Smooth muscle cell (in vitro differentiated cells): ENCODE results near the gene FGF12. TPM values are rescaled to one million over a fixed set of nuclear protein-coding genes. Genes with fewer than 3 reads are reported as not detected.

ENCODE experiments used
- DNase-seq: peaks from one replicate; lab custom pipeline; 2025; ENCODE audit not compliant: unreplicated experiment; lab: John Stamatoyannopoulos, UW
- H2AFZ ChIP-seq: fragments of 200-600 bp; sonication (generic); 2 replicates; pipeline ENCODE4 v1.6.0; 2016; ENCODE audit warnings: antibody characterized with exemption, low read depth, mild to moderate bottlenecking
- H3F3A ChIP-seq: fragments of 200-600 bp; sonication (generic); 2 replicates; pipeline ENCODE4 v1.6.0; 2017; ENCODE audit warnings: antibody characterized with exemption, low read depth
- H3K27ac ChIP-seq: fragments of 200-600 bp; sonication (generic); 2 replicates; pipeline ENCODE4 v1.5.1; 2016; ENCODE audit warnings: low read depth, mild to moderate bottlenecking
- H3K27me3 ChIP-seq: fragments of 200-600 bp; sonication (generic); 2 replicates; pipeline ENCODE4 v1.6.1; 2016; ENCODE audit warnings: low read depth, mild to moderate bottlenecking
- H3K36me3 ChIP-seq: fragments of 200-600 bp; sonication (generic); 2 replicates; pipeline ENCODE4 v1.5.1; 2016; ENCODE audit warnings: low read depth
- H3K4me1 ChIP-seq: fragments of 200-600 bp; sonication (generic); 2 replicates; pipeline ENCODE4 v1.5.1; 2016; ENCODE audit warnings: low read depth
- H3K4me2 ChIP-seq: fragments of 200-600 bp; sonication (generic); 2 replicates; pipeline ENCODE4 v1.6.0; 2016; ENCODE audit warnings: mild to moderate bottlenecking
- H3K4me3 ChIP-seq: fragments of 200-600 bp; sonication (generic); 2 replicates; pipeline ENCODE4 v1.5.1; 2016; ENCODE audit warnings: mild to moderate bottlenecking
- H3K79me2 ChIP-seq: fragments of 200-600 bp; sonication (generic); 2 replicates; pipeline ENCODE4 v1.6.0; 2016; ENCODE audit warnings: low read depth, mild to moderate bottlenecking
- H3K9ac ChIP-seq: fragments of 200-600 bp; sonication (generic); 2 replicates; pipeline ENCODE4 v1.6.0; 2016; ENCODE audit warnings: low read depth
- H3K9me3 ChIP-seq: fragments of 200-600 bp; sonication (generic); replicated peaks from 2 replicates; pipeline ENCODE4 v1.5.1; 2016; ENCODE audit warnings: low read depth
- H4K20me1 ChIP-seq: fragments of 200-600 bp; sonication (generic); 2 replicates; pipeline ENCODE4 v1.6.0; 2016; ENCODE audit warnings: low read depth
- CTCF ChIP-seq: fragments of 200-600 bp; sonication (generic); IDR thresholded peaks from 2 replicates; pipeline ENCODE4 v1.5.1; 2017; ENCODE audit warnings: borderline replicate concordance, mild to moderate bottlenecking, antibody characterized with exemption; ENCODE audit not compliant: insufficient read depth, poor library complexity, severe bottlenecking
- WGBS: methylation state at CpG from one replicate; pipeline ENCODE4 v1.1.7; 2016; ENCODE audit warnings: low lambda C conversion rate; 5-methylcytosine and 5-hydroxymethylcytosine counted together
- polyA plus RNA-seq: library from polyadenylated mRNA; unstranded; fragments of >200 nt; fragmentation: Nextera tagmentation; extraction: Ambion mirVana; gene quantifications from 2 replicates; pipeline ENCODE4 v1.2.1, GENCODE V29; 2016
- total RNA-seq: library from RNA; depleted of rRNA; stranded (reverse); fragments of >200 nt; gene quantifications from 2 replicates; pipeline ENCODE4 v1.2.3, GENCODE V29; 2014

FGF12 gene
- total and polyA plus RNA-seq, 2 experiments from 2014 or later, result 0.47 to 1.0 TPM

- Histone ChIP-seq H3K9ac (no peak overlapping the region), H3K4me3 (no peak overlapping the region), H3K27ac (no peak overlapping the region), H3K36me3 (no peaks in the 10 kb centered on the region), H3K79me2 (no peaks in the 10 kb centered on the region), H3K4me2 (no peak overlapping the region), H3K9me3 (no peaks in the 10 kb centered on the region), H4K20me1 (no peaks in the 10 kb centered on the region), H3K27me3 (no peaks in the 10 kb centered on the region), H2AFZ (no peak overlapping the region), H3F3A (no peaks in the 10 kb centered on the region), H3K4me1 (no peaks in the 10 kb centered on the region)
- TF ChIP-seq CTCF, result no peak
- WGBS, result 88% methylated on average over 2 of the region's 2 CpGs
- DNase-seq, result no peak
Observed at GRCh38 chr3:192284443-192285072, 442.8 kb downstream of the FGF12 start.

GRCh38 chr3:192281207-192281880 is 446.0 kb downstream of the FGF12 start:
- no peaks in the 10 kb centered on the region for H4K20me1 ChIP-seq
- no peaks in the 10 kb centered on the region for H3K79me2 ChIP-seq
- H3K4me3 ChIP-seq, result no peak overlapping the region
- no peak overlapping the region for H3K4me2 ChIP-seq
- H3K9me3 ChIP-seq, result no peaks in the 10 kb centered on the region
- no peaks in the 10 kb centered on the region for H3K4me1 ChIP-seq
- H2AFZ ChIP-seq, result no peak overlapping the region
- DNase-seq, result no peak
- H3F3A ChIP-seq, result no peaks in the 10 kb centered on the region
- no peak overlapping the region for H3K27ac ChIP-seq
- H3K27me3 ChIP-seq, result no peaks in the 10 kb centered on the region
- no peaks in the 10 kb centered on the region for H3K36me3 ChIP-seq
- 88% methylated on average over 6 of the region's 6 CpGs for WGBS
- no peak overlapping the region for H3K9ac ChIP-seq
- TF ChIP-seq CTCF, result no peak

- H3F3A ChIP-seq, result no peaks in the 10 kb centered on the region
- H2AFZ ChIP-seq, result no peak overlapping the region
- H3K9ac ChIP-seq, result no peak overlapping the region
- H3K27me3 ChIP-seq, result no peaks in the 10 kb centered on the region
- H3K4me3 ChIP-seq, result no peak overlapping the region
- no peaks in the 10 kb centered on the region for H3K9me3 ChIP-seq
- no peaks in the 10 kb centered on the region for H3K4me1 ChIP-seq
- H3K4me2 ChIP-seq, result no peak overlapping the region
- no peak overlapping the region for H3K27ac ChIP-seq
- TF ChIP-seq CTCF, result no peak
- H4K20me1 ChIP-seq, result no peaks in the 10 kb centered on the region
- H3K36me3 ChIP-seq, result no peaks in the 10 kb centered on the region
- no peak for DNase-seq
- H3K79me2 ChIP-seq, result no peaks in the 10 kb centered on the region
- 93% methylated on average over 1 of the region's 1 CpG for WGBS
Observed at GRCh38 chr3:192279664-192280063, 447.7 kb downstream of the FGF12 start.

GRCh38 chr3:192277477-192277876 is 449.9 kb downstream of the FGF12 start:
- Histone ChIP-seq H3K4me1 (no peaks in the 10 kb centered on the region), H3K36me3 (no peaks in the 10 kb centered on the region), H3K79me2 (no peaks in the 10 kb centered on the region), H2AFZ (no peak overlapping the region), H4K20me1 (no peaks in the 10 kb centered on the region), H3K4me3 (no peak overlapping the region), H3K9me3 (no peaks in the 10 kb centered on the region), H3F3A (no peaks in the 10 kb centered on the region), H3K4me2 (no peak overlapping the region), H3K27me3 (no peaks in the 10 kb centered on the region), H3K9ac (no peak overlapping the region), H3K27ac (no peak overlapping the region)
- WGBS, result 96% methylated on average over 9 of the region's 9 CpGs
- DNase-seq, result no peak
- TF ChIP-seq CTCF, result no peak
